ENCODE results near the gene PDK4.
"Not testable (repeated sequence)": the region's sequence is repeated elsewhere in the genome, so short reads cannot be mapped to it uniquely, and the experiment has no call there.

Gene PDK4

DNA sequence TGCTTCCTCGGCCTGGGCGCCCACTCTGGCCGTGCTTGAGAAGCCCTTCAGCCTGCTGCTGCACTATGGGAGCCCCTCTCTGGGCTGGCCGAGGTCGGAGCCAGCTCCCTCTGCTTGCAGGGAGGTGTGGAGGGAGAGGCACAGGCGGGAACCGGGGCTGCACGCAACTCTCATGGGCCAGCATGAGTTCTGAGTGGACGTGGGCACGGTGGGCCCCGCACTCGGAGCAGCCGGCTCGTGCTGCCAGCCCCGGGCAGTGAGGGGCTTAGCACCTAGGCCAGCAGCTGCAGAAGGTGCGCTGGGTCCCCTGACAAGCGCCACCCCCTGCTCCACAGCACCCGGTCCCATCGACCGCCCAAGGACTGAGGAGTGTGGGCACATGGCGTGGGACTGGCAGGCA is 9.0 kb upstream of the PDK4 start:
- DNase-seq (ENCODE audit: low read depth in 3 of 3, low spot score in 1 of 3): no peak

DNA sequence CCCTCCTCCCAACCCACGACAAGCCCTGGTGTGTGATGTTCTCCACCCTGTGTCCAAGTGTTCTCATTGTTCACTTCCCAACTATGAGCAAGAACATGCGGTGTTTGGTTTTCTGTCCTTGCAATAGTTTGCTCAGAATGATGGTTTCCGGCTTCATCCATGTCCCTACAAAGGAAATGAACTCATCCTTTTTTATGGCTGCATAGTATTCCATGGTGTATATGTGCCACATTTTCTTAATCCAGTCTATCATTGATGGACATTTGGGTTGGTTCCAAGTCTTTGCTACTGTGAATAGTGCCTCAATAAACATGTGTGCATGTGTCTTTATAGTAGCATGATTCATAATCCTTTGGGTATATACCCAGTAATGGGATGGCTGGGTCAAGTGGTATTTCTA is 8.5 kb upstream of the PDK4 start:
- DNase-seq (ENCODE audit: low read depth in 3 of 3, low spot score in 1 of 3): not testable (repeated sequence)

DNA sequence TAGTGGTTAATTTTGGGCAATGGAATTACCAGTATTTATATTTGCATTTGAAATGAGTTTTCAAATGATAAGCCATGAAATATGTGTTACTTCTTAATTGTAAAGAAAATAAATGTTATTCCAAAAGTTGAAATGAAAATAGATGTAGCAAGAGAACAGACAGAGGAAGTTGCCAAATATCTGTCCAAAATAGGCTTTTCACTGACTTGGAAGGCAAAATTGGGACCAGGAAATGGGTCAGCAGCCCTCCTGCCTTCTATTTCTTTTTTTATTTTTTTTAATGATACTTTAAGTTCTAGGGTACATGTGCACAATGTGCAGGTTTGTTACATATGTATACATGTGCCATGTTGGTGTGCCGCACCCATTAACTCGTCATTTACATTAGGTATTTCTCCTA is 8.1 kb upstream of the PDK4 start:
- DNase-seq (ENCODE audit: low read depth in 3 of 3, low spot score in 1 of 3): not testable (repeated sequence)

DNA sequence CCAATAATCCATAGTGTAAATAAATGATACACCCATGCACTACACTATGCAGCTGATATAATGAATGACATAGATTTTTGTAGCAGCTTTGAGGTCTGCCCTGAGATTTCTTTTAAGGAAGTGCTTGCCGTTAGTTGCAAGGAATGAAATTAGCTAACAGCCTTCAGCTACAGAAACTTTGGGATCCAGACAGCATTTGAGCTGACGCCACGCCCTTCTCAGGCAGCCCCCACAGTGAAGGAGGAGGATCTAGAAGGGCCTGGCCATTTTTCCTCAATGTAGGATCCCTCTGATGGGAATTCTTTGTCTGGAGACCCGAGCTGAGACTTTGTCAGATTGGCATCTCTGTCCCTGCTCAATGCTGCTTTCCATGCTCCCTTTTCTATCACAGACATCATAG is 6.1 kb upstream of the PDK4 start:
- no peak for DNase-seq (ENCODE audit: low read depth in 3 of 3, low spot score in 1 of 3)

DNA sequence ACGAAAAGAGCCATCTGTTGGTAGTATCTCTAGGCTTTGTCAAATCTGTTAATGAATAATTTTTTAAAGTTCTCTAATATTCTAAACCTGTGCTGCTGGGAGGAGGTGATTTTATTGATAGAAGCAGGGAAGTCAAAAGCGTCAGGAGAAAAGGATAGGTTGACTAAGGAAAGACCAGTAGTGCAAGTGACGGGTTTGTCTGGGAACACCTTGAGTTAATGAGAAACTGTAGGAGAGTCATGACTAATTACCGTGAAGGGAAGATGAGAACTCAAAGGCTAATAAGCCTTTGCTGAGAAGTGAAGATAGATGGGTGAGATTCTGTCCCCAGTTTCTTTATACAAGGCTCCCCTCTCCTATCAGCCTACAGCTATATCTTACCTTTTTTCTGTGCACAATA is 5.0 kb upstream of the PDK4 start:
- DNase-seq (ENCODE audit: low read depth in 3 of 3, low spot score in 1 of 3): no peak

DNA sequence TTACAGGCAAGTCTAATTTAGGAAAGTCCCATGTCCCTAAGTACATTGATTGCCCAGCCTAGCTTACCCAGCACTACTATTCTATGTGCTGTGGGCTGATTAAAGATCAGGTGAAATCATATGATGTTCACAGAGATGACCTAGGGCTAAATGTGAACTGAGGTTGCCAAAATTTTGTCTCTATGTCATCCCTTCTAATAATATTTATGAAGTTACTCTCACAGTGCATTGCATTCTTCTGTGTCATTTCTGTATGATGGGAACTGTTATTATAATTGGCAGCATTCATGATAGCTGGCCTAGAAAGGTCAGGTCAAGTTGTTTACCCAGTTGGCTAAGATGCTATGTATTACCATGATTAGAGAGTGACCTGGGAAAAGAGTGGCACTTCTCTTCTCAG is 2.8 kb upstream of the PDK4 start:
- DNase-seq (ENCODE audit: low read depth in 3 of 3, low spot score in 1 of 3): no peak

DNA sequence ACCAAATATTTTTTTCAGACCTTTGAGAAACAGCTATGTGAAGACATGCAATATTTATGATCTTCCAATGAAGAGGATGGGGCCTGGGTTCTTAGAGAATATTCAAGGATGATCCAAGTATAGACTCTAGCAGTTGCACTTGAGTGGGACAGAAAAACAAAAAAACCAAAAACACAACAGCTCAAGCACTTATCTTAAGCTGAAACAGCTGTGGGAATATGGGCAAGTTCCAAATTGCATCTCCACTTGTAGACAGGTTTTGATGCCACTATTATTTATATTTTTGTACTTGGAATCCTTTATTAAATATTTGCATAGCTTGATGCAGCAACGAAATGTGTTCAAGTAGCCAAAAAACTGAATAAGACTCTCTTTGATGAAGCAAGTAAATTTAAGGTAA is 2.2 kb upstream of the PDK4 start:
- no peak for DNase-seq (ENCODE audit: low read depth in 3 of 3, low spot score in 1 of 3)

DNA sequence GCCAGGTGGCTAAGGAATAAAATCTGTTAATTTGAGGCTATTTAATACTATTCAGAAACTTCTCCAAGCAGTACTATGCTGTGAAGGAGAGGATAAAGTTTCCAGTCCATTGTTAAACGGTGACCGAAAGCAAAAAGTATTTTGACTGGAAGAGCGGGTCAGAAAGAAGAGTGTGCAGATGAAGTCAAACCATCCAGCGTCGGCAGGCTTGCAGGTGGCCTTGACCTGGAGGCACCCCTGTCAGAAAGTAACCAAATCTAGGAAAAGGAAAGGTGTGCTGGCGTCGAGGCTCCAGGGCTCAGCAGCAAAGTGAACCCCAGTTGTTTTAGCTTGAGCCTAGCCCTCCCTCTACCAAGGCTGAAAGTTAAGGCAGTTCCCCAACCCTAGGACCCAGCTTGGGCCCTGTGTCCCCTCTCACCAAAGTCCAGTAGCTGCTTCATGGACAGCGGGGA is 544 bp downstream of the PDK4 start:
- DNase-seq (ENCODE audit: low read depth in 3 of 3, low spot score in 1 of 3): no peak

DNA sequence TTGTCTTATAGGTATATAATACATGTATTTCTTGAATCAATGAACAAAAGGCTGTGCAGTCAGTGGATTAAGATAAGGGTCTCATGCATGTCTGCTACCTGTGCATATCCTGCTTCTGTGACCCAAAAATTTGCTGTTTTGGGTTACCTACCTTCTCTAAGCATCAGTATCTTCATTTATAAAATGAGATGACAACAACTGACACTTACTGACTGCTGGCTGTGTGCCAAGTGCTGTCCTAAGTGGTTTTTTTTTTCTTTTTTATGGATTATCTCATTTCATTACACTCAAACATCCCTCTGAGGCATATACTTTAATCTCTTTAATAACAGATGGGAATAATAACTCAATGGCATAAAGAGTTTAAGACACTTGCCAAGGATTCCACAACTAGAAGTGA is 2.1 kb downstream of the PDK4 start:
- DNase-seq (ENCODE audit: low read depth in 3 of 3, low spot score in 1 of 3): no peak

DNA sequence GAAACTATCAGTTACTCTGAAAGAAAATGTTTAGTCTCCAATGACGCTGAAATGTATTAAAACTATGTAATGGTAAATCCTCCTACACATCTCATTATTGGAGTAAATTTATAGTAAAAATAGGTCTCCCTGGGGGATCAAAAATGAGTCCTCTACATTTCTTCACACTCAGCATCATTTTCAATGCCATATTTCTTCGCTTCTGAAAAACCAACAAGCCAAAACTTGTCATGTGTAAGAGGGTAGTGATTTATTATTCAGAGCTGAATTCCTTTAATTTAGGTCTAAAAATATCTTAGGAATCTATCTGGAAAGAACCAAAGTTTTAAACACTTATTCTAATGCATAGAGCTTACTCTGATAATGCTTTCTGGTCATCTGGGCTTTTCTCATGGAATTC is 3.0 kb downstream of the PDK4 start:
- no peak for DNase-seq (ENCODE audit: low read depth in 3 of 3, low spot score in 1 of 3)

DNA sequence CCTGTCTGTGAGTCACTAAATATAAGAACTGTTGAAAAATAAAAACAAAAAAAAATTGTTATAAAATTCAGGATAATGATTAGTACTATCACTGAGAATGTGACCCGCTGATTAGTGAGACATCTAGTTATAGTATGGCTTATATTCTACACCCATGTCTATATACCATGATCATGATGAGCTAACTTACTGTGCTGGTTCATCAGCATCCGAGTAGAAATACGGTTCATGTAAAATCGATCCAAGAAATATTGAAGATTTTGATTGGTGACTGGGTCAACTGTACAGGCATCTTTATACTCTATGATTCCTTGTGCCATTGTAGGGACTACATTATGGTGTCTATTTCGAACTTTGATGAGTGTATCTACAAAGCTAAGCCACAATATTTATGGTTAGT is 3.7 kb downstream of the PDK4 start:
- DNase-seq (ENCODE audit: low read depth in 3 of 3, low spot score in 1 of 3): no peak

DNA sequence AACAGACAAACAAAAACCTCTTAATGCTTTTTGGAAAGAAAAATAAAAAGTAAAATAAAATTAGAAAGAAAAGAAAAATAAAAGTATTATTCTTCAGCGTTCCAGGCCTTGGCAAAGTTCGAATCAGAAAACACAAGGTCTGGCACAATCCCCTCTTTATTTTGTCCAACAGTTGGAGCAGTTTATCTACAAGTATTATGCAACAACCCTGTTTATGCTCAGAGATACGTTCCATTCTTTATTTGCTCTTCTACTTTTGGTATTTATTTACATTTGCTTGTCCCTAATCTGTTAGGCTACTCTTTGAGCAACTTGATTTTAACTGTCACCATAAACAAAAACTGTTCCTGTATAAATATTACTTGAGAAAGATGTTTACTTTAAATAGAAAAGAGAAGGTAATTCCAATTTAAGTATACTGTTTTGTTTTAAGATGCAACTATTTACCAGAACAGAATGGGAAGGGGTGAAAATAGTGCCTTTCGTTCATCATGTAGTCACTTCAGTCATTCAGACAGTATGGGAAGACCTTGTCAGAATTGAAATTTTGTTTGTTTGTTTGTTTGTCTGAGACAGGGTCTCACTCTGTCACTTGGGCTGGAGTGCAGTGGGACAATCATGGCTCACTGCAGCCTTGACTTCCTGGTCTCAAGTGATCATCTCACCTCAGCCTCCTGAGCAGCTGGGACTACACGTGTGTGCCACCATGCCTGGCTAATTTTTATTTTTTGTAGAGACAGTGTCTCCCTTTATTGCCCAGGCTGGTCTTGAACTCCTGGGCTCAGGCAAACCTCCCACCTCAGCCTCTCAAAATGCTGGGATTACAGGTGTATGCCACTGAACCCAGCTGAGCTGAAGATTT is 5.7 kb downstream of the PDK4 start:
- DNase-seq (ENCODE audit: low read depth in 3 of 3, low spot score in 1 of 3): no peak

DNA sequence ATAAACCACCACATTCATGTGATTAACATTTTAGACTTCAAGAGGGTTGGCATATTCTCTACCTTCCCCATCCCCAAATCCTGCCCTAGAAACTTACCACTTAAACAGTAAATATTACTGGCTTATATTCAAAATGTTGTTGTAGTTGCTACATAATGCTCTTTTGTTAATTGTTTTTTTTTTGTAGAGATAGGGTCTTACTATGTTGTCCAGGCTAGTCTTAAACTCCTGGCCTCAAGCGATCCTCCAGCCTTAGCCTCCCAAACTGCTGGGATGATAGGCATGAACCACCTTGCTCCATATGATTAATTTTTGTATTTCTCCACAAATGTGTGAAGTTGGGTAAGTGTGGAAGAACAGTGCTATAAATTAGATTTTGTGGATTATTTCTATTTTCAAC is 6.5 kb downstream of the PDK4 start:
- no peak for DNase-seq (ENCODE audit: low read depth in 3 of 3, low spot score in 1 of 3)

DNA sequence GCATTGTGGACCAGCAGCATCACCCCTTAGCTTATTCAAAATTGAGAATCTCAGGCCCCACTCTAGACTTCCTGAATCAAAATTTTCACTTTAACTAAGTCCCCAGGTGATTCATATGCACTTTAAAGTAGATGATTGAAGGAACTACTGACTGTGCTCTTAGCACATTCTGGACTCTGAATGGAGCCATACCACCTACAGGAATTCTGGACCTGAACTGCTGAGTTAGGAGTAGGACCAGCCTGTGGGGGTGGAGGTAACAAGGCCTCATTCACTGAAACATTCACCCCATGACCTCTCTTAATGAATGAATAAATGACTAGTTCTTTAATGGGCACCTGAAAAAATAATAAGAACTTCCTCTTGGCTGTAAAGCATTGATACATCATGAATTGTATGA is 7.3 kb downstream of the PDK4 start:
- no peak for DNase-seq (ENCODE audit: low read depth in 3 of 3, low spot score in 1 of 3)

DNA sequence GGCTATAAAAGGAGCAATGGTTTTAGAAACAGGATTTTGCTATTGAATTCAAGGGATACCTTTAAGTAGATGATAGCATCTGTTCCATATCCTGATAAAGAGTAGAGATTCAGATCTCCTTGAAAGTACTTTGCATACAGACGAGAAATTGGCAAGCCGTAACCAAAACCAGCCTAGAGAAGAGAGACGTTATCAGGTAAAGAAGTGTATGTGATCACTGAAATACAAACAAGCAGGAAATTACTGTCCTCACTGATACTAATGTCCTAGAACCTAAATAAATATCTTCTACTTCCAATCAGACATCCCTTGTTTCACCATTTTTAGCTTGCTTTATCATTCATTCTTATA is 9.4 kb downstream of the PDK4 start:
- no peak for DNase-seq (ENCODE audit: low read depth in 3 of 3, low spot score in 1 of 3)

DNA sequence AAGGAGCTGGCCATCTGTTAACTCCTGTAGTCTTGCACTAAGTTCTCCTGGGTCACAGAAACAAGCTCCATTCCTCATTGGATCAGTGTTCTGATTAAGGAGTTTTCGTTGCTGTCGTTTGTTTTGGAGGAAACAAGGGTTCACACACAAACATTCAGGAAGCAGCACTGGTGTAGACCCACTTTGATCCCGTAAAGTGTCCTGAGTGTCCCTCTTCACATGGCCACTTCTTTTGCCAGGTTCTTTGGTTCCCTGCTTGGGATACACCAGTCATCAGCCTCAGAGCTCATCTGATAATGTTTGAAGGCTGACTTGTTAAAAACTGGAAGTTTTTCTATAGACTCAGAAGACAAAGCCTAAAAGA is 10.9 kb downstream of the PDK4 start:
- DNase-seq (ENCODE audit: low read depth in 3 of 3, low spot score in 1 of 3): no peak

DNA sequence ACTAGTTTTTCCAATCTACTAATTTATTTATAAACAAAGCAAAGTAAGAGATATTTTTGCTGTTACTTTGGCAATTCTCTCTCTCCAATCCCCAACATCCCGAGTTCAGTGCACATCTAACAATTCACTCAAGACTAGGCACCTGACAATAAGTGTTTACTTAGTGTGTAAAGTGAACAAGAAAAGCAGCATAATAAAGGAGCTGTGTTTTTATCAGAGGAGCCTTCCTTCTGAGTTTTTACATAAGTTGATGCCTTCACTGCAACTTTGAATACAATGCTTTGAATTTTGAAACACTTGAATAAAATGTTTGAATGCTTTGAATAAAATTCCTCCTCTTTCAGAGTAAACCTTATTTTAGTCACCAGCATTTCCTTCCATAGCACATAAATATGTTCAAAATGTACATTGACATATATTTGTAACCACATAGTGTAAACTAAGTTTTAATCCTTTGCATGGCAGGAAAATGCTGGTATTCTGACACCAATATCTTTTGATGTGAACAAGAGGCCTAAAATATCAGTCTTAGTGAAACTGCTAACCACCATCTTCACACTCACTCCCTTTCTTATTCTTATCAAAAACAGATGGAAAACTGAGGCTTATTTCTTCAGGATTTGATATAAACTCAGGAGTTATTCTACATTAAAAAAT is 11.4 kb downstream of the PDK4 start:
- no peak for DNase-seq (ENCODE audit: low read depth in 3 of 3, low spot score in 1 of 3)

DNA sequence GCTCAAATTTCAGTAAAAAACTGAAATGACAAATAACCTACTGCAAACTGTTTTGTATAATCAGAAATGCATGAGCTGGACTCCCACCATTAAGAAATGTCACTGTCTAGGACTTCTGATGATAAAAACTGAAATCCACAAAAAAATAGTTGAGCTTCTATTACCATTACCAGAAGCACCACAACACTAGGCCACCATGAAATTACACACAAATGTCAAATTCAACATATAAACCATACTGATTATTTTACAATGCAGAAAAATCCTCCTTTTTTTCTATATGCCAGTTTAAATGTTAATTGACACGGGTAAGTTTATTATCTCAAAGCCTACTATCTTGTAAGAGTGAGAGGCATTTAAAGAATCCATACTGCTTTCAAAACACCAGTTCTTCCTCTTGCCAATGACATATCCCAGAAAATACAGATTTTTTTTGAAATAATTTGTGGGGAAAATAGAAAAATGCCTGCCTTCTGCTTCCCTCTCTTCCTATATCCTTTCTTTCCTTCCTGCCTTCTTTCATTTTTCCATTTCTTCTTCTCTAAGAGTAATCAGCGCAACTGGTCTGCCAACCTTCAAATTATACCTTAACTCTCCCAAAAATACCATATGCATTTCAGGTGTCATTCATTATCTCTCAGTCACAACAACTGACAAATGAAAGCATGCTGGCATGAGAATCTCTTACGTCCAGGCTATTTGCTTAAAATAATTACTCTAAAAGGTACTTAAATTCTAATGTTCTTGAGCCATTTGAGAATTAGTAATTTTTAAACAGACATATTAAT is 12.3 kb downstream of the PDK4 start:
- DNase-seq (ENCODE audit: low read depth in 3 of 3, low spot score in 1 of 3): no peak

DNA sequence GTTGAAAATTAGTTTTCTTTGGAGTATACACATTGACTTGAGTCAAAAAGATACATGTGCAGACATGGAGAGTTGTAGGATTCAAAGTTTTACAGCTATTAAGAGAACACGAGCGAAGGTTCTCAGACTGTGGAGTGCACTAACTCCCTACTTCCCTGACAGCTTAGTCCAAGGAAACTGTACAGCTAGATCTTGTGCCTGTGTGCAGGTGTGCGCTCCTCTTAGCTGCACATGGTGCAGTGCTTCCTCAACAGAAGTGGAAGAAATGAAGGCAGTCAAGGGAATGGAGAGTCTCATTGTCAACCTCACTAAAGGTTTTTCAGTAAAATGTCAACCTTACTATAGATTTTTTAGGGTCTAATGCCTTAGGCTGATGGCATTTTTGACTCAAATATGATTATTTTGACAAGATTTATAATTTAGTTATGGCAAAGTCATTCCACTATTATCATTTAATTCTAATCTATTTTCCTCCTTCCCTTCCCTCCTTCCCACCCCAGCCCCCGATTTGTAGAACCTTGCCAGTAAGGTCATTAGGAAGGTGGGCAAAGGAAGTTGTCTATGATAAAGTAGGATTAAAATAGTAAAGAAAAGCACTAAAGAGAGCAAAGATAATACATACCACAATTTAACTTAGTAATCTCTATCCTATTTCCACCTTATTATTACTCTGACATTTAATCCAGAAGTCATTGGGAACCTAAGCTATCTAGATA is 13.6 kb downstream of the PDK4 start:
- no peak for DNase-seq (ENCODE audit: low read depth in 3 of 3, low spot score in 1 of 3)

DNA sequence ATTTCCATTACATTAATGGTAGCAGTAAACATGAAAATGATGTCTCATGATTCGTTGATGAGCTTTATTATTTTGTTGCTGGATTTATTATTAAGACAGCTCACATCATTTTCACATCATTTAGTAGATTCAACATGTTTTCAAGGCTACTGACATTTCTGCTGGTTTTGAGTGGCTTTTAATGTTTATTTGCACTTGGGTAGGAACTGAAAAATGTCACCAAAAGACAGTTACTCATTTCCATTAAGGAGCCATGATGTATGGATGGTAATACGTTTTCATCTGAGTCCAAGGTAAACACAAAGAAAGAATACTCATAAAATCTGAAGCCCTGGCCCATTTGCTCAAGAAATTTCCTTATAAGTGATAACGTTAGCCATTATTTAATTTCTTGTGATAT is 14.8 kb downstream of the PDK4 start:
- no peak for DNase-seq (ENCODE audit: low read depth in 3 of 3, low spot score in 1 of 3)

DNA sequence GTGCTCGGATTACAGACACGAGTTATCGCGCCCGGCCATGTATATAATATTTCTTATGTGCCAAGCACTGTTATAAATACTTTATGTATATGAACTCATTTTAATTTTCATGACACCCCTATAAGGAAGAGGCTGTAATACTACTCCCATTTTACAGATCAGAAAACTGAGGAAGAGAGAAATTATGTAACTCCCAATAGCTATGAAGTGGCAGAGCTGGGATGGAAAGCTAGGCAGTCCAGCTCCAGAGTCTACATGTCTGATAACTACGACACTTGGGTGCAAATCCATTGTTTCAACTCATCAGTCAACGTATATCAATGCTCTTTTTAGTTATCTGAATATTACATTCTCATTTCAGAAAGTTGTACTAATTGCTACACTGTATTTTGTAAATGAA is 17.0 kb downstream of the PDK4 start:
- DNase-seq (ENCODE audit: low read depth in 3 of 3, low spot score in 1 of 3): no peak

All from stimulated activated CD4-positive, alpha-beta T cell treated with anti-CD3 and anti-CD28 coated beads, TNF-alpha, amount 100 ng/mL, for 1 hour (primary cell).